Measurements from ENCODE around the gene ZMIZ1.

DNA sequence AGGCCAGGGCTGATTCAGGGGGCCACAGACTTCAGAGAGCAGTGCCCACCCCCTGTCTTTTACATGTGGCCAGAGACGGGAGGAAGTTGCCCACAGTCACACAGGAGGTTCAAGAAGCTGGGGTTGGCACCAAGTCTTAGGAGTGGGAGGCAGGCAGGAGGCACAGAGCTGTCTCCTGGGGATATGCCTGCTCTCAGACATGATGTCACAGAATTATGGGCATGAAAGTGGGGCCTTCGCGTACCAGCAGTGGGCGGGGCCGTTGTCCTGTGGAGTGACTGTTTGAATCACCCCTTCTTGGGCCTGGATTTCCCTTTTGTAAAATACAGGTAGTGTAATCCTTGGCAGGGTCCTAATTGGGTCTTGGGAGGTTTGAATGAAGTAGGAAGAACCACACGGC lies 197.3 kb downstream of the ZMIZ1 start:
- TF ChIP-seq, protein P1, sequence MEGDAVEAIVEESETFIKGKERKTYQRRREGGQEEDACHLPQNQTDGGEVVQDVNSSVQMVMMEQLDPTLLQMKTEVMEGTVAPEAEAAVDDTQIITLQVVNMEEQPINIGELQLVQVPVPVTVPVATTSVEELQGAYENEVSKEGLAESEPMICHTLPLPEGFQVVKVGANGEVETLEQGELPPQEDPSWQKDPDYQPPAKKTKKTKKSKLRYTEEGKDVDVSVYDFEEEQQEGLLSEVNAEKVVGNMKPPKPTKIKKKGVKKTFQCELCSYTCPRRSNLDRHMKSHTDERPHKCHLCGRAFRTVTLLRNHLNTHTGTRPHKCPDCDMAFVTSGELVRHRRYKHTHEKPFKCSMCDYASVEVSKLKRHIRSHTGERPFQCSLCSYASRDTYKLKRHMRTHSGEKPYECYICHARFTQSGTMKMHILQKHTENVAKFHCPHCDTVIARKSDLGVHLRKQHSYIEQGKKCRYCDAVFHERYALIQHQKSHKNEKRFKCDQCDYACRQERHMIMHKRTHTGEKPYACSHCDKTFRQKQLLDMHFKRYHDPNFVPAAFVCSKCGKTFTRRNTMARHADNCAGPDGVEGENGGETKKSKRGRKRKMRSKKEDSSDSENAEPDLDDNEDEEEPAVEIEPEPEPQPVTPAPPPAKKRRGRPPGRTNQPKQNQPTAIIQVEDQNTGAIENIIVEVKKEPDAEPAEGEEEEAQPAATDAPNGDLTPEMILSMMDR (conservative IDR thresholded peaks at IDR 0.05) = no peak
- no peak for TF ChIP-seq ZFX (IDR thresholded peaks at IDR 0.05)
